HepG2 (cell line): ENCODE measurements around the gene COL9A3. TPM values are rescaled to one million over a fixed set of nuclear protein-coding genes. Genes with fewer than 3 reads are reported as not detected.

ENCODE experiments used
- CCDC6 ChIP-seq: sonication (generic); formaldehyde crosslinking; IDR thresholded peaks from 2 replicates; pipeline ENCODE4 v1.8.1; 2022; ENCODE audit warnings: mild to moderate bottlenecking, missing genetic modification reagents, moderate library complexity
- CHCHD3 ChIP-seq: sonication (generic); formaldehyde crosslinking; IDR thresholded peaks from 2 replicates; pipeline ENCODE4 v1.8.0; 2022; ENCODE audit warnings: mild to moderate bottlenecking, missing genetic modification reagents, moderate library complexity
- CHD2 ChIP-seq: IDR thresholded peaks from 2 replicates; pipeline ENCODE4 v1.6.1; 2011; ENCODE audit warnings: low read depth, low read length, improper control_type of control experiment
- CREB3 ChIP-seq: sonication (generic); formaldehyde crosslinking; IDR thresholded peaks from 2 replicates; pipeline ENCODE4 v1.5.0; 2020; ENCODE audit warnings: missing genetic modification reagents
- E2F2 ChIP-seq: sonication (generic); formaldehyde crosslinking; IDR thresholded peaks from 2 replicates; pipeline ENCODE4 v1.4.0; 2020; ENCODE audit warnings: missing genetic modification reagents, borderline replicate concordance
- FLYWCH1 ChIP-seq: sonication (generic); formaldehyde crosslinking; IDR thresholded peaks from 2 replicates; pipeline ENCODE4 v1.8.1; 2023; ENCODE audit warnings: mild to moderate bottlenecking, missing genetic modification reagents
- HOXA7 ChIP-seq: sonication (generic); formaldehyde crosslinking; IDR thresholded peaks from 2 replicates; pipeline ENCODE4 v1.8.1; 2022; ENCODE audit warnings: mild to moderate bottlenecking, missing genetic modification reagents, moderate library complexity
- LCORL ChIP-seq, 2 experiments: fragments of 450-650 bp in 1 of 2; sonication (generic) in 1 of 2; formaldehyde crosslinking in 1 of 2; IDR thresholded peaks; 2 replicates each; pipeline versions ENCODE4 v1.5.0 to v1.6.1; 2017 to 2020; ENCODE audit warnings: antibody characterized with exemption in 1 of 2, missing genetic modification reagents in 1 of 2
- MBD4 ChIP-seq: IDR thresholded peaks from 2 replicates; pipeline ENCODE4 v1.6.1; 2012; ENCODE audit warnings: low read length, inconsistent platforms, borderline replicate concordance
- MXD3 ChIP-seq: IDR thresholded peaks from 2 replicates; pipeline ENCODE4 v1.6.1; 2016; ENCODE audit warnings: mild to moderate bottlenecking, missing biosample characterization, missing genetic modification reagents
- ZNF264 ChIP-seq: sonication (generic); formaldehyde crosslinking; IDR thresholded peaks from 2 replicates; pipeline ENCODE4 v1.4.0; 2020; ENCODE audit warnings: missing genetic modification reagents
- ZNF274 ChIP-seq: sonication (generic); formaldehyde crosslinking; IDR thresholded peaks from 2 replicates; pipeline ENCODE4 v1.5.1; 2020; ENCODE audit warnings: mild to moderate bottlenecking, missing genetic modification reagents
- ZNF460 ChIP-seq: sonication (generic); formaldehyde crosslinking; IDR thresholded peaks from 2 replicates; pipeline ENCODE4 v1.5.1; 2020; ENCODE audit warnings: missing genetic modification reagents, mild to moderate bottlenecking, borderline replicate concordance
- ZNF567 ChIP-seq: sonication (generic); formaldehyde crosslinking; IDR thresholded peaks from 2 replicates; pipeline ENCODE4 v1.8.1; 2023; ENCODE audit warnings: mild to moderate bottlenecking, missing genetic modification reagents, borderline replicate concordance
- ZNF776 ChIP-seq: sonication (generic); formaldehyde crosslinking; IDR thresholded peaks from 2 replicates; pipeline ENCODE4 v1.4.0; 2020; ENCODE audit warnings: mild to moderate bottlenecking, missing genetic modification reagents
- ZXDC ChIP-seq: sonication (generic); formaldehyde crosslinking; IDR thresholded peaks from 2 replicates; pipeline ENCODE4 v1.5.0; 2020; ENCODE audit warnings: mild to moderate bottlenecking, missing genetic modification reagents
- polyA plus RNA-seq, 8 experiments: library from polyadenylated mRNA; depleted of rRNA in 3 of 8; stranded (reverse) in 7 of 8; unstranded in 1 of 8; fragments of >200 nt; fragmentation: Illumina TruSeq in 4 of 8; extraction: Trizol in 4 of 8; gene quantifications; 2 replicates each; pipeline versions ENCODE4 v1.2.1 to v1.2.3, GENCODE V29; 2011 to 2016; ENCODE audit warnings: low read depth in 4 of 8, missing spikeins in 1 of 8, mixed read lengths in 1 of 8; ENCODE audit not compliant: insufficient read depth in 1 of 8
- total RNA-seq, 5 experiments: library from RNA; depleted of rRNA; stranded (reverse); fragments of >200 nt; fragmentation: Illumina TruSeq; extraction: Trizol; gene quantifications; 2 replicates each; pipeline ENCODE4 v1.2.3, GENCODE V29; 2016; ENCODE audit warnings: low read depth in 1 of 5
- TF ChIP-seq, protein P1 (sequence below): sonication (generic); formaldehyde crosslinking; conservative IDR thresholded peaks from 2 replicates; pipeline ENCODE4 v1.8.0; 2022; ENCODE audit warnings: low read depth, missing genetic modification reagents
- TF ChIP-seq, protein P2 (sequence below): sonication (generic); formaldehyde crosslinking; IDR thresholded peaks from 2 replicates; pipeline ENCODE4 v1.8.1; 2023; ENCODE audit warnings: mild to moderate bottlenecking, missing genetic modification reagents
- TF ChIP-seq, protein P3 (sequence below): sonication (generic); formaldehyde crosslinking; IDR thresholded peaks from 2 replicates; pipeline ENCODE4 v1.4.0; 2020; ENCODE audit warnings: missing genetic modification reagents

Gene COL9A3
- total and polyA plus RNA-seq, 2 of the 13 experiments (the other 11 are each of a cell fraction or from before 2014, with no cell fraction given), result 155 to 204 TPM

DNA sequence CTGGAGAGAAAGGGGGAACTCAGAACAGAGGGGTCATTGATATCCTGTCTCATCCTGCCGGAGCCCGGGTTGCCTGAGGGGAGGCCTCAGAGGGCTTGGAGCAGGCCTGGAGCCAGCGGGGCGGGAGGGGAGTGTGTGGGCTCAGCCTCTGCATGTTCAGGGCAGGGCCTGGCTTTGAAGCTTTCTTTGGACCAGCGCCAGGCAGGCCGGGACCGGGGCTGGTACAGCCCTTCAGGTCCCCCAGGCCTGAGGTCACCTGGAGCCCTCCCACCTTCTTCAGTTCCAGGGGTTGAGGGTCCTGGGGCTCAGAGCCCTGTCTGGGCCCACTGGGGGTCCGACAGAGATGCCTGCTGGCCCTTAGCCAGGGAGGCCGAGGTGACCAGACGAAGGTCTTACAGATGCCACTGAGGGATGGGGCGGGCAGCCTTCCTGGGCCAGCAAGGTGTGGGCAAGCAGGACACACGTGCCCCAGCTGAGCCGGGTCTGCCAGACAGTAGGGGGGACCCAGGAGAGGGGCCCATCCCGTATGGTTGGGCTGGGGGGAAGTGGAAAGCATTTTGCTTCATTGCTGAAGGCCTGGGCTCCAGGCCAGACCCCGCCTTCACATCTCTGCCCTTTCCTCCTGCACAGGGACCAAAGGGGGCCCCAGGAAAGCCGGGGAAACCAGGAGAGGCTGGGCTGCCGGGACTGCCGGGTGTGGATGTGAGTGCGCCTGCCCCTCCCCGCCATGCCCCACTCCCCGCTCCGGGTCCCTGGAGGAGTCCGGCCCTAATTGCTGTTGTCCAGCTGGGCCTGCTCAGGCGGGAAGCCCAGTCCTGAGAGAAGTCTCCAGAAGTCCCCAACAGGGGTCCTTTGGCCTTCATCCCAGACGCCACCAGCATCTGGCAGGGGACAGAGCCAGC lies 2.0 kb downstream of the COL9A3 start (continued):
- no peak for TF ChIP-seq E2F2 (CRISPR knock-in tag)
- TF ChIP-seq ZNF776 (CRISPR knock-in tag), result peak; percentile 21
- no peak for TF ChIP-seq ZNF460 (CRISPR knock-in tag)
- TF ChIP-seq LCORL (IDR thresholded peaks at IDR 0.05), result no peak
- peak; percentile 84 for TF ChIP-seq LCORL (CRISPR knock-in tag; IDR thresholded peaks at IDR 0.05)
- TF ChIP-seq CHCHD3 (CRISPR knock-in tag), result peak; percentile 72; the same call in 1 of the 2 replicates
- TF ChIP-seq, protein P1, sequence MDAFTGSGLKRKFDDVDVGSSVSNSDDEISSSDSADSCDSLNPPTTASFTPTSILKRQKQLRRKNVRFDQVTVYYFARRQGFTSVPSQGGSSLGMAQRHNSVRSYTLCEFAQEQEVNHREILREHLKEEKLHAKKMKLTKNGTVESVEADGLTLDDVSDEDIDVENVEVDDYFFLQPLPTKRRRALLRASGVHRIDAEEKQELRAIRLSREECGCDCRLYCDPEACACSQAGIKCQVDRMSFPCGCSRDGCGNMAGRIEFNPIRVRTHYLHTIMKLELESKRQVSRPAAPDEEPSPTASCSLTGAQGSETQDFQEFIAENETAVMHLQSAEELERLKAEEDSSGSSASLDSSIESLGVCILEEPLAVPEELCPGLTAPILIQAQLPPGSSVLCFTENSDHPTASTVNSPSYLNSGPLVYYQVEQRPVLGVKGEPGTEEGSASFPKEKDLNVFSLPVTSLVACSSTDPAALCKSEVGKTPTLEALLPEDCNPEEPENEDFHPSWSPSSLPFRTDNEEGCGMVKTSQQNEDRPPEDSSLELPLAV (CRISPR knock-in tag), result no peak
- TF ChIP-seq, protein P2, sequence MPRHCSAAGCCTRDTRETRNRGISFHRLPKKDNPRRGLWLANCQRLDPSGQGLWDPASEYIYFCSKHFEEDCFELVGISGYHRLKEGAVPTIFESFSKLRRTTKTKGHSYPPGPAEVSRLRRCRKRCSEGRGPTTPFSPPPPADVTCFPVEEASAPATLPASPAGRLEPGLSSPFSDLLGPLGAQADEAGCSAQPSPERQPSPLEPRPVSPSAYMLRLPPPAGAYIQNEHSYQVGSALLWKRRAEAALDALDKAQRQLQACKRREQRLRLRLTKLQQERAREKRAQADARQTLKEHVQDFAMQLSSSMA, result no peak
- TF ChIP-seq ZNF567 (CRISPR knock-in tag), result peak; percentile 71; the same call in 1 of the 2 replicates
- TF ChIP-seq ZNF274 (CRISPR knock-in tag), result peak; percentile 45
- no peak for TF ChIP-seq MBD4
- no peak for TF ChIP-seq ZNF264 (CRISPR knock-in tag)
- TF ChIP-seq ZXDC, result peak; percentile 71
- 0 out of 2 replicates have a peak, but pooled peaks have one; percentile 18 for TF ChIP-seq CCDC6 (CRISPR knock-in tag)
- no peak for TF ChIP-seq CREB3
- no peak for TF ChIP-seq CHD2
- TF ChIP-seq HOXA7 (CRISPR knock-in tag), result no peak
- TF ChIP-seq, protein P3, sequence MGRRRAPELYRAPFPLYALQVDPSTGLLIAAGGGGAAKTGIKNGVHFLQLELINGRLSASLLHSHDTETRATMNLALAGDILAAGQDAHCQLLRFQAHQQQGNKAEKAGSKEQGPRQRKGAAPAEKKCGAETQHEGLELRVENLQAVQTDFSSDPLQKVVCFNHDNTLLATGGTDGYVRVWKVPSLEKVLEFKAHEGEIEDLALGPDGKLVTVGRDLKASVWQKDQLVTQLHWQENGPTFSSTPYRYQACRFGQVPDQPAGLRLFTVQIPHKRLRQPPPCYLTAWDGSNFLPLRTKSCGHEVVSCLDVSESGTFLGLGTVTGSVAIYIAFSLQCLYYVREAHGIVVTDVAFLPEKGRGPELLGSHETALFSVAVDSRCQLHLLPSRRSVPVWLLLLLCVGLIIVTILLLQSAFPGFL (CRISPR knock-in tag), result no peak
- no peak for TF ChIP-seq FLYWCH1 (CRISPR knock-in tag)
- TF ChIP-seq MXD3, result peak; percentile 59; the same call in 1 of the 2 replicates
